HG03064 (cell line): ENCODE results near the gene HOATZ.

Experiments used
- ATAC-seq: cut with Tn5 transposase; IDR thresholded peaks from one replicate; pipeline ENCODE4 v1.9.1; 2021; ENCODE audit warnings: low read depth; ENCODE audit not compliant: unreplicated experiment

Gene HOATZ

GRCh38 chr11:111520560-111520959 lies 6.0 kb downstream of the HOATZ start:
- no peak for ATAC-seq

- ATAC-seq, result no peak
These were observed 6.6 kb downstream of the HOATZ start for GRCh38 chr11:111521135-111521534.

GRCh38 chr11:111522426-111522825 lies 7.8 kb downstream of the HOATZ start:
- no peak for ATAC-seq

GRCh38 chr11:111523343-111523742 lies 8.8 kb downstream of the HOATZ start:
- no peak for ATAC-seq

- ATAC-seq, result no peak
These were observed 9.5 kb downstream of the HOATZ start for GRCh38 chr11:111524056-111524455.

GRCh38 chr11:111525456-111525855 lies 10.9 kb downstream of the HOATZ start:
- no peak for ATAC-seq

GRCh38 chr11:111526501-111526900 lies 11.9 kb downstream of the HOATZ start:
- no peak for ATAC-seq

GRCh38 chr11:111527279-111527678 lies 12.7 kb downstream of the HOATZ start:
- ATAC-seq, result no peak

GRCh38 chr11:111528557-111528956 lies 14.0 kb downstream of the HOATZ start:
- ATAC-seq, result no peak

- no peak for ATAC-seq
These were observed 15.5 kb downstream of the HOATZ start for GRCh38 chr11:111530091-111530490.

- ATAC-seq, result no peak
These were observed 16.6 kb downstream of the HOATZ start for GRCh38 chr11:111531136-111531535.

GRCh38 chr11:111531687-111532364 lies 17.2 kb downstream of the HOATZ start:
- ATAC-seq, result no peak

GRCh38 chr11:111532365-111532709 lies 17.8 kb downstream of the HOATZ start:
- ATAC-seq, result no peak

- no peak for ATAC-seq
These were observed 20.7 kb downstream of the HOATZ start for GRCh38 chr11:111535281-111535680.

GRCh38 chr11:111537336-111537860 lies 22.8 kb downstream of the HOATZ start:
- ATAC-seq, result no peak

- ATAC-seq, result no peak
These were observed 24.0 kb downstream of the HOATZ start for GRCh38 chr11:111538407-111539114.

- ATAC-seq, result no peak
These were observed 25.0 kb downstream of the HOATZ start for GRCh38 chr11:111539426-111540113.

GRCh38 chr11:111540114-111540936 lies 25.7 kb downstream of the HOATZ start, which contains the start of gene LAYN:
LAYN (plus strand) TSS chr11:111540720; CDS start chr11:111540844, 124 bp downstream.
- ATAC-seq, result no peak

- ATAC-seq, result no peak
These were observed 26.3 kb downstream of the HOATZ start for GRCh38 chr11:111540937-111541253.

GRCh38 chr11:111541254-111542061 lies 26.9 kb downstream of the HOATZ start:
- no peak for ATAC-seq
